ENCODE data around the gene CDCA7.
"Not testable (repeated sequence)": the region's sequence is repeated elsewhere in the genome, so short reads cannot be mapped to it uniquely, and the experiment has no call there.

The CDCA7 gene

GRCh38 chr2:173404841-173405750, 50.4 kb downstream of the CDCA7 start:
- no peak for DNase-seq

GRCh38 chr2:173407176-173407575, 52.5 kb downstream of the CDCA7 start:
- no peak for DNase-seq

- DNase-seq, result no peak
Observed at GRCh38 chr2:173407646-173408045, 53.0 kb downstream of the CDCA7 start.

GRCh38 chr2:173410579-173410978, 55.9 kb downstream of the CDCA7 start:
- no peak for DNase-seq

GRCh38 chr2:173412628-173413027, 58.0 kb downstream of the CDCA7 start:
- DNase-seq, result no peak

- no peak for DNase-seq
Observed at GRCh38 chr2:173414823-173415322, 60.2 kb downstream of the CDCA7 start.

GRCh38 chr2:173415431-173416381, 61.0 kb downstream of the CDCA7 start:
- no peak for DNase-seq

GRCh38 chr2:173416415-173417152, 61.9 kb downstream of the CDCA7 start:
- not testable (repeated sequence) for DNase-seq

GRCh38 chr2:173417341-173417740, 62.7 kb downstream of the CDCA7 start:
- no peak for DNase-seq

GRCh38 chr2:173417802-173418201, 63.1 kb downstream of the CDCA7 start:
- DNase-seq, result no peak

Measured in activated CD8-positive, alpha-beta memory T cell treated with anti-CD3 and anti-CD28 coated beads, Interleukin-2, amount 50 U/mL, for 4 hours (primary cell).